Body of pancreas (tissue), 4 donors: ENCODE measurements around the gene ANO4. TPM values are rescaled to one million over a fixed set of nuclear protein-coding genes. Genes with fewer than 3 reads are reported as not detected.

Experiments used
- ATAC-seq: fragments of 150-250 bp; one replicate; pipeline ENCODE4 v1.9.1; 2016
- DNase-seq, 4 donors: peaks; one replicate each; pipeline ENCODE4 v3.0.0-alpha.2; 2019
- H3K27ac ChIP-seq, 4 donors: fragments of 200-600 bp; sonication (generic); 1 replicate in 3 of 4; 2 replicates in 1 of 4; pipeline versions ENCODE4 v1.5.1 to v1.6.1; 2016 to 2019; ENCODE audit warnings: mild to moderate bottlenecking in 1 of 4, mixed read lengths in 1 of 4, moderate library complexity in 1 of 4
- H3K27me3 ChIP-seq, 2 donors: fragments of 200-600 bp; sonication (generic); one replicate each; pipeline ENCODE4 v1.6.0; 2016; ENCODE audit warnings: mild to moderate bottlenecking in 1 of 2
- H3K36me3 ChIP-seq, 2 donors: fragments of 200-600 bp; sonication (generic); replicated peaks in 1 of 2; 2 replicates each; pipeline ENCODE4 v1.5.1; 2016; ENCODE audit warnings: low read depth in 2 of 2; ENCODE audit not compliant: insufficient read depth in 1 of 2
- H3K4me1 ChIP-seq: fragments of 200-600 bp; sonication (generic); one replicate; pipeline ENCODE4 v1.6.0; 2016
- H3K4me3 ChIP-seq, 2 donors: fragments of 200-600 bp; sonication (generic); 1 replicate in 1 of 2; 2 replicates in 1 of 2; pipeline ENCODE4 v1.5.1; 2016 to 2019
- H3K9me3 ChIP-seq, 3 donors: fragments of 200-600 bp; sonication (generic); 1 replicate in 2 of 3; 2 replicates in 1 of 3; pipeline ENCODE4 v1.5.1; 2016
- CTCF ChIP-seq, 7 experiments: fragments of 450-650 bp in 4 of 7; fragments of 200-600 bp in 3 of 7; sonication (generic) in 3 of 7; IDR thresholded peaks; one replicate each; pipeline ENCODE4 v1.5.1; 2016 to 2019; ENCODE audit warnings: antibody characterized with exemption in 7 of 7
- POLR2A ChIP-seq, 3 donors: fragments of 450-650 bp; IDR thresholded peaks; one replicate each; pipeline ENCODE4 v1.6.1; 2016; ENCODE audit warnings: antibody characterized with exemption in 3 of 3, mild to moderate bottlenecking in 2 of 3
- WGBS, 2 donors: methylation state at CpG; one replicate each; pipeline ENCODE4 v1.1.5; 2017; 5-methylcytosine and 5-hydroxymethylcytosine counted together
- intact Hi-C: fragments of 100-400 bp; cut with DNase I; formaldehyde crosslinking; loops from one replicate; pipeline ENCODE4 v1.15.1; 2023
- total RNA-seq, 2 donors: library from RNA; depleted of rRNA; stranded (reverse); fragments of >200 nt; gene quantifications; one replicate each; pipeline ENCODE4 v1.1.0, GENCODE V29; 2016

ANO4 gene
- total RNA-seq, 2 donors from 2014 or later = 1.6 TPM; not detected in 1

- Histone ChIP-seq H3K27me3 (no peaks in the 10 kb centered on the region), H3K27ac (no peak overlapping the region), H3K4me3 (no peak overlapping the region), H3K36me3 (no peaks in the 10 kb centered on the region), H3K9me3 (no peaks in the 10 kb centered on the region), H3K4me1 (no peaks in the 10 kb centered on the region)
- no peak for ATAC-seq
- TF ChIP-seq POLR2A (IDR thresholded peaks at IDR 0.05) = no peak
- WGBS, 2 donors = 75 to 81% methylated on average over 1 of the region's 1 CpG
- intact Hi-C loops = no loop called here
- no peak for DNase-seq
Measured at GRCh38 chr12:100755186-100755585, 39.4 kb upstream of the ANO4 start.

GRCh38 chr12:100758083-100758482 lies 36.5 kb upstream of the ANO4 start:
- no peak for TF ChIP-seq CTCF (IDR thresholded peaks at IDR 0.05)
- no peak for TF ChIP-seq POLR2A (IDR thresholded peaks at IDR 0.05)
- H3K27me3 ChIP-seq = no peaks in the 10 kb centered on the region
- ATAC-seq = no peak
- WGBS, 2 donors = 76 to 87% methylated on average over 2 of the region's 2 CpGs
- no peak for DNase-seq
- H3K36me3 ChIP-seq = no peaks in the 10 kb centered on the region
- intact Hi-C loops = no loop called here
- no peaks in the 10 kb centered on the region for H3K9me3 ChIP-seq
- H3K4me3 ChIP-seq = no peak overlapping the region
- no peak overlapping the region for H3K27ac ChIP-seq
- H3K4me1 ChIP-seq = no peaks in the 10 kb centered on the region

GRCh38 chr12:100767371-100767770 lies 27.2 kb upstream of the ANO4 start:
- ATAC-seq (no peak), DNase-seq (no peak)
- Histone ChIP-seq H3K27me3 (no peaks in the 10 kb centered on the region), H3K9me3 (no peaks in the 10 kb centered on the region), H3K4me1 (no peaks in the 10 kb centered on the region), H3K36me3 (no peaks in the 10 kb centered on the region), H3K27ac (no peak overlapping the region), H3K4me3 (no peak overlapping the region)
- intact Hi-C loops = no loop called here
- TF ChIP-seq POLR2A (IDR thresholded peaks at IDR 0.05) (no peak), CTCF (IDR thresholded peaks at IDR 0.05) (no peak)

- TF ChIP-seq POLR2A (IDR thresholded peaks at IDR 0.05) (no peak), CTCF (IDR thresholded peaks at IDR 0.05) (no peak)
- Histone ChIP-seq H3K4me1 (no peaks in the 10 kb centered on the region), H3K4me3 (no peak overlapping the region), H3K27me3 (no peaks in the 10 kb centered on the region), H3K9me3 (no peaks in the 10 kb centered on the region), H3K36me3 (no peaks in the 10 kb centered on the region), H3K27ac (no peak overlapping the region)
- ATAC-seq (no peak), DNase-seq (peak in 1 of 4 donors; percentile 13)
- WGBS, 2 donors = 62 to 72% methylated on average over 2 of the region's 2 CpGs
- intact Hi-C loops = no loop called here
Measured at GRCh38 chr12:100767950-100768349, 26.6 kb upstream of the ANO4 start.

- Histone ChIP-seq H3K36me3 (no peaks in the 10 kb centered on the region), H3K4me3 (no peak overlapping the region), H3K9me3 (no peaks in the 10 kb centered on the region), H3K27ac (no peak overlapping the region), H3K4me1 (no peaks in the 10 kb centered on the region), H3K27me3 (no peaks in the 10 kb centered on the region)
- TF ChIP-seq POLR2A (IDR thresholded peaks at IDR 0.05) (no peak), CTCF (IDR thresholded peaks at IDR 0.05) (no peak)
- no peak for DNase-seq
- ATAC-seq = no peak
- WGBS, 2 donors = 8 to 17% methylated on average over 1 of the region's 1 CpG
- intact Hi-C loops = no loop called here
Measured at GRCh38 chr12:100778967-100779590, 15.5 kb upstream of the ANO4 start.
